ENCODE results near the gene RHBDF2. TPM values are rescaled to one million over a fixed set of nuclear protein-coding genes. Genes with fewer than 3 reads are reported as not detected.

The RHBDF2 gene
- total RNA-seq, 1 experiment from 2014 or later = 33.0 TPM

GRCh38 chr17:76487451-76488192 is 13.6 kb downstream of the RHBDF2 start (continued):
- TF ChIP-seq ZMAT4 (CRISPR knock-in tag; IDR thresholded peaks at IDR 0.05) (no peak), NFE2L1 (CRISPR knock-in tag; IDR thresholded peaks at IDR 0.05) (no peak), CREM (CRISPR knock-in tag; IDR thresholded peaks at IDR 0.05) (no peak), ZNF512 (CRISPR knock-in tag; IDR thresholded peaks at IDR 0.05; ENCODE audit: borderline replicate concordance) (no peak), TCF7 (CRISPR knock-in tag; IDR thresholded peaks at IDR 0.05; ENCODE audit: low read depth) (no peak), CREB1 (CRISPR knock-in tag; IDR thresholded peaks at IDR 0.05) (no peak), JUN (CRISPR knock-in tag; IDR thresholded peaks at IDR 0.05) (no peak), OVOL2 (CRISPR knock-in tag; IDR thresholded peaks at IDR 0.05; ENCODE audit: borderline replicate concordance) (no peak), EMX1 (CRISPR knock-in tag; IDR thresholded peaks at IDR 0.05) (no peak)

GRCh38 chr17:76485569-76485968 is 15.7 kb downstream of the RHBDF2 start:
- H3K36me3 Mint-ChIP-seq = peaks cover 6% of the 10 kb centered on the region; the same call in 1 of the 2 replicates
- no peak overlapping the region for H3K4me3 Mint-ChIP-seq
- ChIA-PET CTCF (no interaction called here), POLR2A (no interaction called here)
- ATAC-seq (no peak), DNase-seq (ENCODE audit: low spot score) (no peak)
- H3K4me1 Mint-ChIP-seq = no peaks in the 10 kb centered on the region
- TF ChIP-seq ZNF671 (CRISPR knock-in tag; IDR thresholded peaks at IDR 0.05) (no peak), ZNF396 (CRISPR knock-in tag; IDR thresholded peaks at IDR 0.05; ENCODE audit: borderline replicate concordance) (no peak), FOXP4 (CRISPR knock-in tag; IDR thresholded peaks at IDR 0.05) (no peak), ZBTB21 (CRISPR knock-in tag; IDR thresholded peaks at IDR 0.05; ENCODE audit: borderline replicate concordance) (no peak), ZNF263 (CRISPR knock-in tag; IDR thresholded peaks at IDR 0.05; ENCODE audit: low read depth) (no peak), GTF2I (CRISPR knock-in tag; conservative IDR thresholded peaks at IDR 0.05) (no peak), EMX1 (CRISPR knock-in tag; IDR thresholded peaks at IDR 0.05) (no peak), ZNF138 (CRISPR knock-in tag; conservative IDR thresholded peaks at IDR 0.05) (no peak), JAZF1 (CRISPR knock-in tag; IDR thresholded peaks at IDR 0.05) (no peak), AR (CRISPR knock-in tag; IDR thresholded peaks at IDR 0.05) (no peak), ZNF232 (CRISPR knock-in tag; IDR thresholded peaks at IDR 0.05) (no peak), IRF2 (CRISPR knock-in tag; IDR thresholded peaks at IDR 0.05; ENCODE audit: borderline replicate concordance, low read depth) (no peak)
- H3K27me3 Mint-ChIP-seq (ENCODE audit: low read depth) = no peaks in the 10 kb centered on the region
- no peak overlapping the region for H3K27ac Mint-ChIP-seq
- no peaks in the 10 kb centered on the region for H3K9me3 Mint-ChIP-seq

Measured in WTC11 (cell line).